GM19438 (cell line): Measurements from ENCODE around the gene ATP5PB.

Source experiments
- ATAC-seq: cut with Tn5 transposase; IDR thresholded peaks from one replicate; pipeline ENCODE4 v1.9.1; 2021; ENCODE audit warnings: low read depth; ENCODE audit not compliant: unreplicated experiment

ATP5PB gene

DNA sequence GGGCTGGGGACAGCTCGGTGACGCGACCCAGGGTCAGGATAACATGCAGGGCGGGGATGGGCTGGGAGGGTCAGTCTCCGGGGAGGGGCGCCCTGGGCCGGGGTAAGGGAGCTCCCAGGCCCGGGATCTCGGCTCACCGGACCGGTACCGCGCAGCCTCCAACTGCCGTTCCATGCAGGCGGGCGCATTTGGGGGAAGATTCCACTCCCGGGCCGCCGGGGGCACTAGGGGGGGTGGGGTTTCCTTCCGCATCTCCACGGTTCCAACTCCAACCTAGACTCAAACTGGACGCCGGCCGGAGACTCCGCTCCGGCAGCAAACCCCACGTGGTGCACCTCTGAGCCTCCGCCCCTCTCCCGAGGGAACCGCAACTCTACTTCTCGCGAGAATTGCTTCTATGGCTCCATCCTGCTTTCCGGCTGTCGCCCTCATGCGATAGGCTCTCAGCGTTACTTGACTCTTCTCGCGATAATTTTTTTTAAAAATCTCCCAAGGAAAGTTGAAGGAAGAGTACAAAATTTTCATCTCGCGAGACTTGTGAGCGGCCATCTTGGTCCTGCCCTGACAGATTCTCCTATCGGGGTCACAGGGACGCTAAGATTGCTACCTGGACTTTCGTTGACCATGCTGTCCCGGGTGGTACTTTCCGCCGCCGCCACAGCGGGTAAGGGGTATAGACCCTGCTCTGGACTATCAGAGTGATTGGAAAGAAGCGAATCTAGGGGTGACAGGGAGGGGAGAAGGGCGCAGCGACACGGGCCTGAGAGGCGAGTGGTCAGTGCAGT is at the start of gene ATP5PB, which contains the start of gene WDR77:
Gene ATP5PB, plus strand, starts transcription at position 547 of the 785 bp plus-strand sequence. Its CDS starts 78 bp downstream, at position 625.
Gene WDR77, minus strand, starts transcription at position 339 of the 785 bp plus-strand sequence. Its CDS starts 87 bp downstream, at position 252.
- peak; percentile 87 for ATAC-seq

DNA sequence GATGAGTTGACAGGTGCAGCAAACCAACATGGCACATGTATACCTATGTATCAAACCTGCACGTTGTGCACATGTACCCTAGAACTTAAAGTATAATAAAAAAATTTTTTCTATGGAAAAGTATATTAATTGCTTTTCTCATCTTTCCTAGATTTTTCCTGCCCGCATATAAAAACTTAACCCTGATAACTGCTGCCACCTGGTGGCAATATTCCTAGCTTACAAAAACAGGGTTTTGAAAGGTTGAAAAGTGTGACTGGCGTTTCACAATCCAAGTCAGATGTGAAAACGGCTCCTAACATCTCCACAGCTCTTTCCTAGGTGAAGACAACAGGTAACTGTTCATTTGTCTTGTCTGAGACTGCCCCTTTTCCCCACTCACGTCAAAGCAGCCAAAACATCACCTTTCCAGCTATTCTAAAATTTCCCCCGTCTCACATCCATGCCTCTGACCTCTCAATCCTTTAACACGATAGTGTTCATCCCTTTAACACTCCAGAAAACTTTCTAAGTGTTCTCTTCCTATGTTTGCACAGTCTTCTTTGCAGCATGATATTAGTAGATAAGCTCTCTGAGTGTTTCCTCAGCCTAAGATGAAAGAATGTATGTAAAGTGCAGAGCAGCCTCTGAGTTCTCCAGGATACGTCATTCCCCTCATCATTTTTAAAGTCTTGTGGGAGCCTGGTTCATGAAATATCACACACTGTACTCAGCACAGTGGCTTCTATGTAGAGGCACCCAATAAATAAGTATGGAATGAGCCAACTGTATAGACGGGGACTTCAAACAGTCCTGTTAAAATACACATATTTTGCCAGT is 49.3 kb upstream of the ATP5PB start:
- ATAC-seq = no peak

DNA sequence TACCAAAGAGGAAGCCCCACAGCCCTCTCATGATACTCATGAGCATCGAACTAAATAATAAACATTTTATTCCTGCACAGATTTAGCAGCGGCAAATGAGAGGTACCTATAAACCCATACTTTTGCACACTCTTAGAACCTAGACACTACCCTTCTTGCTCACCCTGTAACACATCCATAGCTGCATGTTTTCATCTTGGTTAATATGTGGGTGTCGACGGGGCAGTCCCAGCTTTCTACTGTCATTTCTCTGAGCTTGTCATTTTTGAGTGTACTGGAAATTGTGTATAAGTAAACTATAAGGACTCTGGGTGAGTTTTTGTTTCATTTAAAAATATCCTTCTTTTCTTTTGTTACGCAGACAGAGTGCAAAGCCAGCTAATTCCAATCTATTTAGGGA is 47.2 kb upstream of the ATP5PB start:
- no peak for ATAC-seq

- ATAC-seq = no peak
Observed at GRCh38 chr1:111404588-111404987, 44.7 kb upstream of the ATP5PB start.

DNA sequence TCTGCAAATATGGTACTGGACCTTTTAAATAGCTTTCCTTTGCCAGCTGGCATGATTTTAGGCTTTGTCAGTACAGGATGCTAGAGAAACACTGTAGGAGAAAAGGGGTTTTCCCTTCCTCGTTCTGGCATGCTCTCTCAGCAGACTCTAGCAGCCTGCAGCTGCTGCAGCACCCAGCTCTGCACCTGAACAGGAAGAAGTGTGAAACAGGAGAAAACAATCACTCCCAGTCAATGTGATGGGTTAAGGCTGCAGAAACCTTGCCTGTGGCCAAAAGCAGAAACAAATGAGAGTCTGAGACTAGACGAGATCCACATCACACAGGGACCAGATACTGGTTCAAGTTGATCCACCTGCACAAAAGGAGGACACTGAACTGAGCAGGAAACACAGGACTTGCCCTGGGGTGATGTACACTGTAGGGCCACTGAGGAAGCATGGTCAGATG is 42.9 kb upstream of the ATP5PB start:
- peak; percentile 98 for ATAC-seq

- ATAC-seq = no peak
Observed at GRCh38 chr1:111407301-111407700, 42.0 kb upstream of the ATP5PB start.

- no peak for ATAC-seq
Observed at GRCh38 chr1:111412839-111413238, 36.4 kb upstream of the ATP5PB start.

DNA sequence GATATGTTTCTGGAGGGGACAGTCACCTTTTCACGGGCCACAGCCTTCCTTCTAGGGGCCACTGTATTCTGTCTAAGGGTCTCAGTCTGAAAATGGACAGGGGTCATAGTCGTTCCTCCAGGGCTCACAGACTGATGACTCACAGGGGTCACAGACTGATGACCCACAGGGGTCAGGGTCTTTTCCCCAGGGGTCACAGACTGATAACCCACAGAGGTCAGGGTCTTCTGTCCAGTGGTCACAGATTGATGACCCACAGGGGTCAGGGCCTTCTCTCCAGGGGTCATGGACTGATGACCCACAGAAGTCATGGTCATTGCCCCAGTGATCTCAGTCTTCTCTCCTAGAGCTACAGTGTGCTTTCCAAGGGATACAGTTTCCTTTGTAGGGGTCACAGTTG is 34.5 kb upstream of the ATP5PB start:
- ATAC-seq = no peak

- no peak for ATAC-seq
Observed at GRCh38 chr1:111415461-111415860, 33.8 kb upstream of the ATP5PB start.

GRCh38 chr1:111417755-111418154 is 31.5 kb upstream of the ATP5PB start:
- no peak for ATAC-seq

- no peak for ATAC-seq
Observed at GRCh38 chr1:111419037-111419436, 30.2 kb upstream of the ATP5PB start.

DNA sequence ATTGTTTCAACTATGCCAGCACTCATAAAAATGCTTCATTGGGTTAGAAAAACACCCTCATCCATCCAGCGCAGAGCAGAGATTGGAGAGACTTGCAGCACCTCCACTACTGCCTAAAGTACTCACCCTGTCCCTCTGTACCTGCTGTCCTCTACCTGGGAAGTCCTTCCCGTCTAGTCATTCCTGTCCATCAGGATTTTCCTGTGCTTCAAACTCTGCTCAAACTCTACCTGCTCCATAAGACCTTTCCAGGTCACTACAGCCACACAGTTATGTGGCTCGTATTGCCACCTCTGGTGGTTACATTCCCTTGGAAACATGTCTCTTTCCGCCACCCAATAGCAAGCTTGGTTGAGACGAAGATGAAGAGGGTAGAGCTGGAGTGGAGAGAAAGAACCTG is 28.9 kb upstream of the ATP5PB start:
- ATAC-seq = no peak

- no peak for ATAC-seq
Observed at GRCh38 chr1:111422546-111423391, 26.5 kb upstream of the ATP5PB start.

DNA sequence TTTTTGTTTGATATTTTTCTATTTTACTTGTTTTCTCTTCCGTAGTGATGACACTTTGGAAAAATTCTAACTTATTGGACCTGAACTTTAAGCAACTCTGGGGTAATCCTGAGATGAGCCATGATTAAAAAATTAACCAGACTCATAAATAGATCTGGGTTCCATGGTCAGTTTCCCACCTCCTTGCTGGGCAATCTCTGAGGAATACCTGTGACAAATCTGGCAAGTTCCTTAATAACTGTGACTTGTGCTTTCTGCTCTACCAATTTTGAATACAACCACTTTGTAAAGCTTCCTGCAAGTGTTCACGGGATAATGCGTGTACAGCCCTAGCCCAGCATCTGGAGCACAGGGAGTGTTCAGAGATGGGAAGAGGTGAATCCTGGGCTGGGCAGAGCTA is 25.0 kb upstream of the ATP5PB start:
- ATAC-seq = no peak

GRCh38 chr1:111436726-111437125 is 12.5 kb upstream of the ATP5PB start:
- no peak for ATAC-seq

DNA sequence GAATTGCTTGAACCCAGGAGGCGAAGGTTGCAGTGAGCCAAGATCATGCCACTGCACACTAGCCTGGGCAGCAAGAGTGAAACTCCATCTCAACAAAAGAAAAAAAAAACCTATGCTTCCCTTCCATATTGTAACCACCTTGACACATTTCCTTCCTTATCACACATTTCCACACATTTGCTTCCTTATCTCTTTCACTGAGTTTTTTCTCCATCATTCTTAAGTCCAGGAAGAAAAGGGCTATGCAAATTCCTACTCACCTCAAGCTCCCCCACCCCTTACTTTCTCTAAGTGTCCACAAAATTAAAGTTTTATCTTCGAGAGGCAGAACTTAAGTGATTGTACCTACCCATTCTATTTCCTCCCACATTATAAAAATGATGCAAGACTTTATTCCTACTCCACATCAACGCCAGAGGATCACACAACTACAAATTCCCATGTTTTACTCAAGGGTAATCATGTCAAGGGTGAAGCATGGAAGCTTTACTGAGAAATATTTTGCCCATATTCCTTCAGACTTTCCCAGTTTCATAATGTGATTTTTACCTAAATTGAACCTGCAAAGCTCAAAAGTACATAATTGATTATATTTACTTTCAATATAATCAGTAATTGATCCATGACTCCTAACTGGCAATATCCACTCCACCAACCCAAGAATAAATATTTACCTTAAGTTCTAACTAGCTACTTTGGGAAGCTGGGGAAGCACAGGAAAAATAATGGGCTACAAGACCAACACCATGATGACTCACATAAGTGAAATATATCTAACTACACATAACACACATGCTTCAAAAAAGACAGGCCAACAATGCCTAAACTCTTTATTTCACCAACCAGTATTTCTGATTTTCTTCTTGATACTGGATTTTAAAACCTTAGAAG is 9.6 kb upstream of the ATP5PB start:
- no peak for ATAC-seq

- ATAC-seq = no peak
Observed at GRCh38 chr1:111441573-111442192, 7.6 kb upstream of the ATP5PB start.

DNA sequence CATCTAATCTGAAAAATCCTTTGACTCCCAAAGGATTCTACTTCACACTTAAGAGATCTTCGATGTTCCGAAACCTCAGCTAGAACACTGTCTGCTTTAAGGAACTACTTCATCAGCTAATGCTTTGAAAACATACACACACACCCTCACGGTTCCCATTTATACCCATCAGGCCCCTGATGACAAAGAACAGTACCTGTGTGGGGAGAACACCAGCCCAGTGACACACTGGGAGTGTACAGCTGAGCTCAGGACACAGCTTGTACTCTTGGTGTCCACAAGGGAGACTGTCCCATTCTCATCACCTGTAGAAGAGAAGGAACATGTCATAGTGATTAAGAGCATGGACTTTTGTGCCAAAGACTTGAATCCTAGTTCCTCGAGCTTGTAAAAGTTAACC is 6.8 kb upstream of the ATP5PB start:
- no peak for ATAC-seq

- no peak for ATAC-seq
Observed at GRCh38 chr1:111444031-111444430, 5.2 kb upstream of the ATP5PB start.
